PFSK-1 (cell line): Measurements from ENCODE around the gene ATRAID.

ENCODE experiments used
- FOXP2 ChIP-seq: optimal IDR thresholded peaks from 2 replicates; pipeline ENCODE3; 2011; ENCODE audit warnings: borderline replicate concordance, control low read depth, inconsistent platforms; ENCODE audit not compliant: insufficient read depth; ENCODE audit errors: extremely low read length, extremely low read depth
- POLR2AphosphoS5 ChIP-seq: IDR thresholded peaks from 2 replicates; pipeline ENCODE4 v1.6.1; 2012; ENCODE audit warnings: low read depth, mild to moderate bottlenecking, control low read depth, low read length, moderate library complexity
- REST ChIP-seq, 2 experiments: IDR thresholded peaks; 2 replicates each; pipeline versions ENCODE4 v1.6.1 to v1.8.0; 2011 to 2012; ENCODE audit warnings: low read depth in 2 of 2, low read length in 2 of 2, control low read depth in 1 of 2, inconsistent platforms in 1 of 2, mild to moderate bottlenecking in 1 of 2, moderate library complexity in 1 of 2; ENCODE audit not compliant: insufficient read depth in 1 of 2
- SIN3A ChIP-seq: IDR thresholded peaks from 2 replicates; pipeline ENCODE4 v1.6.1; 2012; ENCODE audit warnings: mild to moderate bottlenecking, low read length, moderate library complexity, borderline replicate concordance; ENCODE audit not compliant: insufficient read depth
- TAF1 ChIP-seq: IDR thresholded peaks from 2 replicates; pipeline ENCODE4 v1.6.1; 2012; ENCODE audit warnings: low read length, control low read depth, borderline replicate concordance; ENCODE audit not compliant: insufficient read depth

Gene ATRAID

GRCh38 chr2:27171351-27171848 is 40.4 kb upstream of the ATRAID start:
- TF ChIP-seq FOXP2 = no peak
- TF ChIP-seq TAF1 = no peak
- no peak for TF ChIP-seq REST (IDR thresholded peaks at IDR 0.05; ENCODE audit: insufficient read depth in 1 of 2, low read depth in 2 of 2, low read length in 2 of 2)
- TF ChIP-seq POLR2AphosphoS5 = no peak
- TF ChIP-seq SIN3A = no peak

GRCh38 chr2:27174638-27175037 is 37.2 kb upstream of the ATRAID start:
- TF ChIP-seq SIN3A = no peak
- TF ChIP-seq FOXP2 = no peak
- TF ChIP-seq POLR2AphosphoS5 = no peak

- TF ChIP-seq POLR2AphosphoS5 (no peak), FOXP2 (no peak), SIN3A (no peak), TAF1 (no peak), REST (IDR thresholded peaks at IDR 0.05; ENCODE audit: insufficient read depth in 1 of 2, low read depth in 2 of 2, low read length in 2 of 2) (no peak)
Observed at GRCh38 chr2:27175330-27175729, 36.5 kb upstream of the ATRAID start.

GRCh38 chr2:27177441-27178351 is 34.1 kb upstream of the ATRAID start:
- TF ChIP-seq REST (IDR thresholded peaks at IDR 0.05; ENCODE audit: insufficient read depth in 1 of 2, low read depth in 2 of 2, low read length in 2 of 2) = no peak
- no peak for TF ChIP-seq FOXP2
- TF ChIP-seq POLR2AphosphoS5 = no peak
- TF ChIP-seq TAF1 = no peak
- TF ChIP-seq SIN3A = no peak

- no peak for TF ChIP-seq REST (IDR thresholded peaks at IDR 0.05; ENCODE audit: insufficient read depth in 1 of 2, low read depth in 2 of 2, low read length in 2 of 2)
Observed at GRCh38 chr2:27178469-27178868, 33.4 kb upstream of the ATRAID start.
